GM19395 (cell line): ENCODE results near the gene OSTN.
"Not testable (repeated sequence)": the region's sequence is repeated elsewhere in the genome, so short reads cannot be mapped to it uniquely, and the experiment has no call there.

Experiments
- ATAC-seq: cut with Tn5 transposase; IDR thresholded peaks from one replicate; pipeline ENCODE4 v1.9.1; 2021; ENCODE audit warnings: mild to moderate bottlenecking, moderate library complexity; ENCODE audit not compliant: unreplicated experiment

OSTN gene

GRCh38 chr3:191263365-191263764, 64.3 kb downstream of the OSTN start:
- peak; percentile 94 for ATAC-seq

DNA sequence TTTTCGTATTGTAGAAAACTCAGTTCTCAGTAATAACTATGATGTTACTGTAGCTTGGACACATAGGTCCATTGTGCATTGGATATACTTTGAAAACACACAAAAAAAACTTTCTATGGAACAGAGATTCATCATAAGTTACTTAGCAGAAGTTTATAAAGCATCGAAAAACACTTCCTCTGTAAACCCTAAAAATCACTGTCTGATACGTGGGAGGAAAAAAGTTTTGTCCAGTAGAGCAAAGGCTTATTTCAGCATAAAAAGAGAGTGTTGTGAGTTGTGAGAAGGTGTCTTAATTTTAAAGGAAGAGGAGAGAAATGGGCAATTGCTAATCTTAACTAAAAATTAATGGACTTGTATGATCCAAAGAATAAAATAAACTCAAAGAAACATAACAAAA, 64.8 kb downstream of the OSTN start:
- peak; percentile 46 for ATAC-seq

DNA sequence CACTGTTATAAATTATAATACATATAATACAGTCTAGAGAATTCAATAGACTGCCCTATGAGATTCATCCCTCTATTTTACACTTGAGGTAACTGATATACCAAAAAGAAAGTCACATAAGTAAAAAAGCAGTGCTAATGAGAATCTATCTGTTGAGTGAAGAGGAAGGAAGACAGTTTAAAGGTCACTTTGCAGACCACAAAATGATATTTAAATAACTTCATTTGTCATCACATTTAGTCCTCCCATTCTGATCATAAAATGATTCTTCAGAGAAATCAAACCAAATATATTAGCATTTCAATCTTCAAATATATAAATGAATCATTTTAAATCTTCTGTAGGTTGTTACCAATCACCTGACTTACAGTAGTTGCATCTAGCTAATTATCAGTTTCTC, 69.7 kb downstream of the OSTN start:
- ATAC-seq = no peak

DNA sequence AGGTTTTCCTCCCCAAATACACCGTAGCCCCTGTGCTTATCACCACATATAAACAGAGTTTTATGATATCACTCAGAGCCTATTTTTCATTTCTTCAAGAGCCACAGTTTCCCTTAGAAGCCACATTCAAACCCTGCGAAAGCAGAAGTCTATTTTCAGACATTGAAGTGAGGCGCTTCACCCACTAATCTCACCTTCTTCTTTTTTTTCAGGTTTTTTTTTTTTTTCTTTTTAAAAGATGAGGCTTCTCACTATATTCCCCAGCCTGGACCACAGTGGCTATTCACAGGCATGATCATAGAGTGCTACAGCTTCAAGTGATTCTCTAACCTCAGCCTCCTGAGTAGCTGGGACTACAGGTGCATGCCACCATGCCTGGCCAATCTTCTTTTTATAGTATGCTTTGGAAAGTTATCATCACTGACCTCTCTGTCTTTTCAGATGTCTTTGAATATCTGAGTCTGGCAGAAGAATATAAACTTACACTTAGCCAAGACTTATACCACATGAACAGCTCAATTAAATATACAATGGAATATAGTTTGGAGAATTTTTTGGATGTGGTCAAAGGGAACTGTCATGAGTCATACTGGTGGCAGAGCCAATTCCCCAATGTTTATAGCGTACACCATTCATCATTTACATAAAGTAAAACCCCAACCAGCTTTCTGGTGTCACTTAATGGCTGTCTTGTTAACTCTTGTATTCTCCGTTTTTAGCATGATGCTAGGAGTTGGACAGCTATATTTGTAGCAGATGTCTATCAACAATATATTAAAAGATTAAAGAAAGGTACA, 70.4 kb downstream of the OSTN start:
- ATAC-seq = peak; percentile 79

- not testable (repeated sequence) for ATAC-seq
Observed at GRCh38 chr3:191275244-191275643, 76.2 kb downstream of the OSTN start.

DNA sequence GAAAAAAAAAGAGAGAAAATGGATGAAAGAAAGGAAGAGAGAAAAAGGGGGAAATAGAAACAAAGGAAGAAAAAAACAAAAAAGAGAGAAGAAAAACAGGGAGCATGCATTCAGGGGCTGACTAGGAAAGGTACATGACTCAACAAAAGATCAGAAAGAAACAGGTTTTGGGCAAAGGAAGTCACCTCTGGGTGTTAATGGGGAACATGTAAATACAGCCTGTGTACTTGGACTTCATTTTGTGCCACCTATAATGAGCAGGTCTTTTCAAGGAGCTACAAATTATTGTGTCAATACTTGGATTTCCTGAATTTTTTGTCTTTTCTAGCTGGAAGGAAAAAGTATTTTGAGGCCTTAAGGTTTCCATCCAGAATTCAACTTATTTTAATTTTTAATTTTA, 76.7 kb downstream of the OSTN start:
- no peak for ATAC-seq

GRCh38 chr3:191280111-191280510, 81.1 kb downstream of the OSTN start:
- no peak for ATAC-seq

DNA sequence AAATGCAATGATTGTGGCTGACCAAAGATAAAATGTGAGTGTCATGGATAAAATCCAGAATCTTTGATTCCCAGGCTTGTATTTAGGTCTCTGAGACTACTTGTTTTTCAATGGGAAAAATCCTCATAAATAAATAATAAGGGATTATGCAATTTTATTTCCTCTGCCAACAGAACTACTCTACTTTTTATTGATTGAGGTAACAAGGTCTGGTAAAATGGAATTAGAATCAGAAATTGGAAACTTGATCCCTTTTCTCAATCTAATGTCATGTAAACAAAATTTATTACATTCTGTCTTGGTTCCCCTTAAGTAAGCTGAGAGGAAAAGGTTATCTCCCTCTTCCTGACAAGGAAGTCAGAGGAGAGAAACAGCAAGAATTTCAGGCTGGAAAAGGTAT, 81.8 kb downstream of the OSTN start:
- ATAC-seq = no peak

- no peak for ATAC-seq
Observed at GRCh38 chr3:191282251-191283185, 83.5 kb downstream of the OSTN start.

DNA sequence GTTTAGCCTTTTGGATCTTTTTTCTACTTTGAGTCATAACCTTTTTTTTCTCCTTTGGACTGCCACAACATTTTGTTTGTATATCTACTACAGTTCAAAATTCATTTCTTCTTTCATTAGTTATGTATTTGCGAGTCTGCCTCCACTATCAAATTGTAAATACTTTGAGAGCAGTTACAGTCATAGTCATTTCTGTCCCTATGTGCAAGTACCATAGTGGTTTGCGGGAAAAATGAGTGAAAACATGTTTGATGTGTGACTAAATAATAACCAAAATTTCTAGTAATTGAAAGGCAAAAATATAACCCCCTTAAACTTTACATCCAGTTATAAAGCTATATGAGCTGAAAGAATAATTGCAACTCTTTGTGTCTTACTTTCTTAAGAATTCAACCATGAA, 84.4 kb downstream of the OSTN start:
- no peak for ATAC-seq

DNA sequence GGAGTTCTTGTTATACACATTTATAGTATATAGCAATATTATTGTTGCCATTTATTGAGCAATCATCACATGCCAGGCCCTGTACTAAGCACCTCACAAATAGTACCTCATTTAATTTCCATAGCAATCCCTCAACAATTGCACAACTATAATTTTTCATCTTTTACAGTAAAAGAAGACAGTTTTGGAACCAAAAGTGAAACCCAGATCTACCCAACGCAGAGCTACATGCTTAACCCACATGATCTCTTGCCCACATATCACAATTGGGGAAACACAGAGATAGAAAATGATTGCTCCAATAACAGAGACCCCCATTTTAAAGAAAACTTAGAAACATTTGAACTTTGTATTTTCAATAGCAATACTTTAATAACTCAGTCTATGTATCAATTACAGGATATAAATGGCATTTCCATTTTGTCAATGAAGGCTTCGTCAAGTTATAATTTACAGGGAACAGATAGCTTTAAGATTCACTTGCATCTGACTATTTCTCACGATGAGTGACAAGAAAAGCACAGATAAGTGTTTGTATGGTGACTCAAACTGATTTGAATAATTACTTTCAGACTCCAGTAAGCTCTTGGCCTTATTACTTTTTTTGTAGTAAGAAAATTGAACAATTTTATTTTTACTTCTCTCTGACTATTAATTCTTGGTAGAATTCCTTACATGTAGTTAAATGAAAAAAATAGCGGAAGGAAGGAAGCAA, 91.4 kb downstream of the OSTN start:
- ATAC-seq = peak; percentile 83

GRCh38 chr3:191292243-191293015, 93.4 kb downstream of the OSTN start:
- no peak for ATAC-seq

GRCh38 chr3:191294291-191294690, 95.2 kb downstream of the OSTN start:
- ATAC-seq = no peak

- ATAC-seq = peak; percentile 86
Observed at GRCh38 chr3:191296041-191296541, 97.0 kb downstream of the OSTN start.

DNA sequence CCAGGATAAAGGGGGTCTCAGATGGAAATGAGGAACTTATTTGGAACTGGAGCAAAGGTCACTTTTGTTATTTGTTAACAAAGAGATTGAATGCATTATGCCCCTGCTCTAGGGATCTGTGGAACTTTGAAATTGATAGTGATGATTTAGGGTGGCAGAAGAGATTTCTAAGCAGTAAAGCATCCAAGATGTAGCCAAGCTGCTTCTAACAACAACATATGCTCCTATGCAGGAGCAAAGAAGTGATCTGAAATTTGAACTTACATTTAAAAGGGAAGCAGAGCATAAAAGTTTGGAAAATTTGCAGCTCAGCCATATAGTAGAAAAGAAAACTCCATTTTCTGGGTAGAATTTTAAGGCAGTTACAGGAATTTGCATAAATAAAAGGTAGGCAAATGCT, 99.8 kb downstream of the OSTN start:
- ATAC-seq = no peak

DNA sequence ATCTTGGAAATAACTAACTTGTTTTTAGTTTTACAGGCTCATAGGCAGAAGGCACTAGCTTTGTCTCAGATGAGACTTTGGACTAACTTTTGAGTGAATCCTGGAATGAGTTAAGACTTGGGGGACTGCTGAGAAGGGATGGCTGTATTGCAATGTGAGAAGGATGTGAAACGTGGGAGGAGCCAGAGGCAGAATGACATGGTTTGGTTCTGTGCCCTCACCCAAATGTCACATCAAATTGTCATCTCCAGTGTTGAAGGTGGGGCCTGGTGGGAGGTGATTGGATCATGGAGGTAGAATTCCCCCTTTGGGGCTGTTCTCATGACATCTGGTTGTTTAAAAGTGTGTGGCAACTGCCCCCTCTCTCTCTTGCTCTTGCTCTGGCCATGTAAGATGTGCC, 101.4 kb downstream of the OSTN start:
- ATAC-seq = peak; percentile 34

DNA sequence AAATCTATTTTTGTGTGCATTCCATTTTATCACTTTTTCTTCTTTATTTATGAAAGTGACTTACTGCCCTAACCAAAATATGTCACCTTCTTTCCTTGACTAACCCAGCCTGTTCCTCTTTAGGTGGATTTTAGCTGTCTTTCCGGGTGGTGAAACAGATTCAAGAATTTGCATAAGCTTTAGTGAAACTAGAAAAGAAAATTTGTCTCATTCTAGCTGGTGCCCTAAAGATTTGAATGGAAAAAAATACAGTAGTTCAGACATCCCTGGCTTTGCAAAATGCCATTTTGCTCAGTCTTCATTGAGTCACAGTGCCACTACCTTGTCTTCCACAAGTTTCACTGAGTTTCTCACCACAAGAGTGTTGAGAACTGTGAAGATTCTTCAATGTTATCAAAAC, 102.0 kb downstream of the OSTN start:
- ATAC-seq = peak; percentile 78

- no peak for ATAC-seq
Observed at GRCh38 chr3:191301782-191302411, 102.9 kb downstream of the OSTN start.

DNA sequence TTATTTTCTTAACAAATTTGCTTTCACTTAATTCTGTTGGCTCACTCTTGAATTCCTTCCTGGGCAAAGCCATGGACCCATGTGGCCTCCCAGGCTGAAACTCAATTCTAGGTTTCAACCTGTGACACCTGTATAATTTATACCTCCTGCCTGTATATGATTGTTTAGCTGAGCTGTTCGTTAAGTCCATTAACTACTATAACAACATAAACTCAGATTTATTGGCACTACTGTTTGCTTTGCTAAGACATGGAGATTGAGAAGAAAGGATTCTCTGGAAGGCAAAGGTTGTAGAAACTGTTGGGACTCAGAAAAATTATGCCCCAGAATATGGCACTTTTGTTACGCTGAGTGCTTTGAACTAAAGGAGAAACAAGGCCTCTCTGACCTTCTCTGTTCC, 103.4 kb downstream of the OSTN start:
- no peak for ATAC-seq

- ATAC-seq = no peak
Observed at GRCh38 chr3:191303596-191303995, 104.6 kb downstream of the OSTN start.
